HG02970 (cell line): Measurements from ENCODE around the gene ACAA2.
"Not testable (repeated sequence)": the region's sequence is repeated elsewhere in the genome, so short reads cannot be mapped to it uniquely, and the experiment has no call there.

Experiments used
- ATAC-seq: cut with Tn5 transposase; IDR thresholded peaks from one replicate; pipeline ENCODE4 v1.9.1; 2021; ENCODE audit warnings: mild to moderate bottlenecking, moderate library complexity, moderate number of reproducible peaks; ENCODE audit not compliant: unreplicated experiment, low FRiP score

Gene ACAA2

GRCh38 chr18:49845629-49846360 is 32.5 kb upstream of the ACAA2 start:
- no peak for ATAC-seq

- no peak for ATAC-seq
Measured at GRCh38 chr18:49844903-49845302, 31.6 kb upstream of the ACAA2 start.

GRCh38 chr18:49843778-49844625 is 30.7 kb upstream of the ACAA2 start:
- ATAC-seq = no peak

GRCh38 chr18:49843131-49843530 is 29.8 kb upstream of the ACAA2 start:
- ATAC-seq = no peak

- no peak for ATAC-seq
Measured at GRCh38 chr18:49842656-49843055, 29.3 kb upstream of the ACAA2 start.

- no peak for ATAC-seq
Measured at GRCh38 chr18:49841236-49842217, 28.2 kb upstream of the ACAA2 start.

- ATAC-seq = no peak
Measured at GRCh38 chr18:49839012-49839411, 25.7 kb upstream of the ACAA2 start.

- ATAC-seq = no peak
Measured at GRCh38 chr18:49838381-49838780, 25.0 kb upstream of the ACAA2 start.

GRCh38 chr18:49837889-49838288 is 24.6 kb upstream of the ACAA2 start:
- ATAC-seq = no peak

- ATAC-seq = not testable (repeated sequence)
Measured at GRCh38 chr18:49837316-49837835, 24.0 kb upstream of the ACAA2 start.

- ATAC-seq = no peak
Measured at GRCh38 chr18:49835405-49835804, 22.1 kb upstream of the ACAA2 start.

GRCh38 chr18:49834258-49834657 is 20.9 kb upstream of the ACAA2 start:
- ATAC-seq = no peak

- no peak for ATAC-seq
Measured at GRCh38 chr18:49833814-49834213, 20.5 kb upstream of the ACAA2 start.

- ATAC-seq = no peak
Measured at GRCh38 chr18:49832221-49832647, 18.9 kb upstream of the ACAA2 start.

- no peak for ATAC-seq
Measured at GRCh38 chr18:49827996-49828395, 14.7 kb upstream of the ACAA2 start.

- ATAC-seq = no peak
Measured at GRCh38 chr18:49819823-49820671, 6.7 kb upstream of the ACAA2 start.

- ATAC-seq = no peak
Measured at GRCh38 chr18:49819071-49819662, 5.8 kb upstream of the ACAA2 start.

- ATAC-seq = no peak
Measured at GRCh38 chr18:49817947-49818346, 4.6 kb upstream of the ACAA2 start.

- no peak for ATAC-seq
Measured at GRCh38 chr18:49815927-49816326, 2.6 kb upstream of the ACAA2 start.
